HL-60/S4 treated with retinoic acid at 250 ng/mL for 4 days and 3 days (cell line): ENCODE data around the gene MGRN1.

Experiments
- in situ Hi-C: fragments of 300-500 bp; cut with MboI; formaldehyde crosslinking; loops from 2 replicates; pipeline ENCODE4 v1.7.0; 2022; ENCODE audit warnings: low sequenced_read_pairs

MGRN1 gene

DNA sequence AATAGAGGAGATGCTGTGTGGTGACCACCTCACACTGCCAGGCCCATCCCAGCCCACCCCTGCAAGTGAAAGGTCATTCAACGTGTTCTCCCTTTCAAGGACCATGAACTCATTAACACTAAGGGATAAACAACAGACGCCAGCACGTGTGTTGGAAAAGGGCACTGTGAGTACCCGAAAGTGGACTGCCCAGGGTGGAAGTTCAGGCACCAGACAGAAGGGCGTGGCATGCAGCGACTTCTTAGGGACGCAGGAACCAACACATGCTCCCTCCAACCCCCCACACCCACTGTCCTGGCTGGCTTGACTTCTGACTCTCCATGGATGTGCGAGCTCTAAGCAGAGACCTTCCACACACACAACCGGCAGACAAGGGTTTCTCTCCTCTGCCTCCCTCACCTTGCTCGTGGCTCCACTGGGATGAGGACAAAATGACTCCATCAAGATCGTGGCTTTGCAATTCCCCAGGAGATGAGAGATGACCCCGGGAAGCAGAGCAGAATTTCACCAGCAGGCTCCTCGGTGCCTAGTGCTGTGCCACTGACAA lies 20.9 kb upstream of the MGRN1 start:
- in situ Hi-C loops: no loop called here

DNA sequence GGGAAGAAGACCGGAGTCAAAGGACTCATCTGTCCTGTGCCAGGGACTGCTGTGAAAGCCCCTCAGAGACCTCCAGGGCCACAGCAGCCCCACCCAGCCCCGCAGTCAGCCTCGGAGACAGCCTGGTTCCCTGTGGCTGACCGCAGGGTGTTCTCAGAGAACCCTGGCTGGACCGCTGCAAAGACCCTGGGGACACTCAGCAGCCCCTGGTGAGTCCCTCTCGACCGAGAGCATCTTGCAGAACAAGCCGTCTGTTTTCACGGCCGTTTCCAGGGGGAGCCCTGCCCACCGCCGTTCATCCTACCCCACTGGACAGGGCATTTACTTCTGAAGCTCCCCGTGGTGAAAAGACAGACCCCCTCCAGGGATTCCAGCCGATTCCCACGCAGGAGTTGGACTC lies 20.2 kb upstream of the MGRN1 start:
- in situ Hi-C loops: no loop called here

DNA sequence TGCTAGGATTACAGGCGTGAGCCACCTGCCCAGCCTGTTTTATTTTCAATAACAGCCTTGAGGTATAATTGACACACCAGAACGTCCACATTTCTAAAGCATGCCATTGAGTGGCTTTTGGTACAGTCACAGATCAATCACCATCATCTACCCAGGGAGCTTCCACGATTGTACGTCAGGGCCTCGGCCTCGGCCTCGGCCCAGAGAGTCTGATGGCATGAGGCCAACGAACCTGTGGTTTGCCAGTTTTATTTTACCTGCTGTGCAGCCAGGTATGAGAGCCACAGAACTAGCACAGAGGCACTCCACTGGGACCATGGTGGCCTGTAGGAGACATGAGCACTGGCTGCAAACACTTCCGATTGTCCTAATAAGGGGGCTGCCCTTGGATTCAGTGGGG lies 18.3 kb upstream of the MGRN1 start:
- in situ Hi-C loops: no loop called here

DNA sequence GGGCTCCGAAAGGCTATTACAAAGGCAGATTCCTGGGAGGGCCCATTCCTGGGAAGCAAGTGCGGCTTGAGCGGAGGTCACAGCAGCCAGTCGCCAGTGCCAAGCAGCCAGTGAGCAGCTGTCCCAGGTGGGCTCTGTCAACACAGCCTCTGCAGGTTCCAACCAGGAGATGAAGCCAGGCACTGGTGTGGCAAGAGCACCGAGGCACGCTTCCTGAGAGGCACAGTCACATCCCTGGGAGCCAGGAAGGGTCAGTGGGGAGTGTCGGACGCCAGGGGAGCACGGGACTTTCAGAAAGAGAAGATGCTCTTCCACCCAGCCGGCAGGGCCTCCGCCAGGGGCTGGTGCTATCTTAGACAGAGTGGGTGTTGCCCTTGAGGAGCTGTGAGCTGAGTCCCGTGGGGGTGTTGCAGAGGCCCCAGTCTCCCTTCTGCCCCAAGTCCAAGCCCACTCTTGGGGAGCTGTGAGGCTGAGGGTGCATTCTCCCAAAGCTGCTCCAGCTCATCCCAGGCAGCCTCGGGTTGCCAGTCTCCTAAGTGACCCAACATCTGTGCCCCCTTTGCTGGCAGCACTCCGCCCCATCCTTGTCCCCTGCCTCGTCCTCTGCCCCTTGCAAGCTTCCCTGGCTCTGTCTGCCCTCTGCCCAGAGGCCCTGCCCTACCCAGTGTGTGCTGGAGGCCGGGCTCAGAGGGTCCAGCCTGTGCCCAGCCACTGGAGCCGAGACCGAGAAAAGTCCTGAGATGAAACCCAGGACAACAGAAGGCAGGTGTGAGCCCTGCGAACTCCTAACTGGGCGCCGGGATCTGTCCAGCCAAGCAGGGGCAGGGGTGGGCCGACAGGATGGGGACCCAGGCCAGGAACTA lies 16.6 kb upstream of the MGRN1 start:
- in situ Hi-C loops: no loop called here

DNA sequence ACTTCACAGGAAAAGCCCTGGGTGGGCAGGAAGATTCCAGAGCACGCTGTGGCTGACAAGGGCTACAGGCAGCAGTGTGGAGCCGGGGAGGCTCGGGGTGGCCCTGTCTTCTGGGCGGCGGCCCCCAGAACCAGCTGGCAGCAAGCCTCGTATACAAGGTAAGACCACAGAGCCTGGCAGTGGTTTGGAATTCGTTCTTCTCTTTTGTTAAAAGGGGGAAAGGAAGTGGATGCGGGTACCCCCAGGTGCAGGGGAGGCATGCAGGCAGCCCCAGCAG lies 16.0 kb upstream of the MGRN1 start:
- in situ Hi-C loops: no loop called here

DNA sequence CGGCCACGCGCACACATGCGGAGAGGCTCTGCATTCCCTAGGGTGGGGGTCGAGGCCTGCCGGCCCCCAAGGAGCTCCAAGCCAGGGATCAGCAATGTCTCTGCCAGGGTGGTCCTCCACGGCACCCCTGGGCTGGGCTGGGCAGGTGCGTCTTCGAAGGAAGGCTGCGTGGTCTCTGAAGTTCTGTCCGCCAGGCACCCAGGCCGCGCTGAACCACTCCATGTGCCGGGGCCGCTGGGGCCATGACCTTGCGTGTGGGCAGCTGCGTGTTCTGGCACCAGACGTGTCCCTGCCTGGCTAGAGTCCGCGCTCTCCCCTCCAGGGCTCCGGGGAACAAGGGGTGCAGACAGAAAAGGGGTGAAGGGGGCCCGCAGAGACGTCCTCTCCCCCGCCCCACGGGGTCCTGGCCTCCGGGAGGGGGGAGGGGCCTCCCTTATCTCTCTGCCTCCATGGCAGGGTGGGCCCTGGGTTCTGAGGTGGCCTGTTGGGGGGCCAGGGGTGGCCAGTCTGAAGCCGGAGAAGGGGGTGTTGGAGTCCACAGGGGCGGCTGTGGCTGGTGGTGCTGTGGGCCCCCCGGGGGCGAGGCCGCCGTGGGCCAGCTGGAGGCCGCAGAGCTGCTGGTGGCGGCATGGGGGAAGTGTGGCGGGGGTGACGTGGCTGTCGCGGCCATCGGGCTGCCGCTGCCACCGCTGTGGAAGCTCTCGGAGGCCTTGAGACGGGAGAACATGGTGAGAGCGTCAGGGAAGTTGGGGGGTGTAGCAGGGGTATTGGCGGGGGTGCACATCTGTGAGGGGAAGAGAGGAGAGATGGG lies 15.2 kb upstream of the MGRN1 start:
- in situ Hi-C loops: no loop called here

DNA sequence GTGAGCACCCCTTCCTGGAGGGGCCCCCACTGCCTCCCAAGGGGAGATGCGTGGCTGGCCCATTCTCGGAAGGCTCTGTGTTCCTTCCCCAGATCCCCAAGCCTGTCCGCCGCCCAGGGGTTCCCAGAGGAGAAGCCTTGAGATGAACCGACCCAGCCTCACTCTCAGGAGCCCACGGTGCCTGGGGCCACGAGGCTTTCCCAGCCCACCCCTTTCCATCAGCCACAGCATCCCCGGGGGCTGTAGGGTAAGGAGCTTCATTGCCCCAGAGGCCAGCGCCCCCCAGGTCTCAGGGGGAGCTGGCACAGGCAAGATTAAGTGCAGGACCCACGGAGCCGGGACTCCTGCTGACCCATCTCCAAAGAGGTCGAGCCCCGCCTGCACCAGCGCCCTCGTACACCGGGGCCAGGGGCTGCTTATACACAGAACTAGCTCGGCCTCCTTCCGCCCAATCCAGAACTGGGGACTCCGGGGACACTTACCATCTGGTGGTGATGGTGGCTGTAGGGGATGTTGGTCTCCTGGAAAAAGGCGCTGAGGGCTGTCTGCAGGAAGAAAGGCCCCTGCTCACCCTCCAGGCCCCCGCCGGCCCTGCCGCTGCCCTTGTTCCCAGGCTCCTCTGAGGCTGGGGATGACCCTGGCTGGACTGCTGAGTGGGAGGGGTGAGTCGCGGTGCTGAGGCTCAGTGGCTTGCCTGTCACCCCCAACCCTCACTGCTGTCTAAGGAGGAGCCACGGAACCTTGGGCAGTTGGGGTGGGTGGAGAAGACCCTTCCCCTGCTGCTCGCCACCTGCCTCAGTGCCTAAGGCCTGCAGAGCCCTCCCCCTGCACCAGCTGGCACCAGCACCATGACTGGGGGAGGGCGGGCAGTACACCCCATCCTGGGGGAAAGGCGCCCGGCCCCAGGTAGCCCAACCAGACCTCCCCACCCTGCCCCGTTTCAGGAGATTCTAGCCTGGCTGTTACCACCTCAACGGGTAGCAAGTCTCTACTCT lies 14.3 kb upstream of the MGRN1 start:
- in situ Hi-C loops: no loop called here

DNA sequence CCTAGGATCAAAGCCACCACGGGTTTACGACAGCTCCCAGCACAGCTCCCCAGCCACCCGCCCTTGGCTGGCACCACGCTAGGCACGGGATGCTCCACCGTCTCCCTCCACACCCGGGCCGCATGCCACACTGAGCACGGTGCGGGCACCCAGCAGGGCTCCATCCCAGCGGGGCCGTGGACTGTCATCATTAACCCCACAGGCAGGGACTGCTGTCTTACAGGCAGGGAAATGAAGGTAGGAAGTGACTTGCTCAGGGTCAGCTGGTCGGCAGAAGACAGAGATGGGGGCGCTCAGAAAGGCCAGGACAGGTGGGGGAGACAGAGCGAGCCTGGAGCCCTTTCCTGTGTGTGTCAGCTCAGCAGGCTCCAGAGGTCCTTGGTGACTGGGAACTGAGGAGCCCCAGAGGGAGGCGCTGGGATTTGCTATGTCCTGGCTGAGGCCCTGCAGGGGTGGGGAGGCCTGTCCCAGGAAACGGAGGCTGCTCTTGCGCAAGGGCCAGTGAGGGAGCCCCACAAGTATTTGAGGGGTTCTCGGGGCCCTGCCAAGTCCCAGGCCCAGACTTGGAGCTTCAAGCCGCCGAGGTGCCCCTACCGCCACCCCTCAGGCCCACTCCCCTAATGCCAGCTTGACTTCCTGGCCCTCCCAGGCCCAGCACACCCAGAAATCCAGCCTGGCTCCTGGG lies 13.1 kb upstream of the MGRN1 start:
- in situ Hi-C loops: no loop called here

DNA sequence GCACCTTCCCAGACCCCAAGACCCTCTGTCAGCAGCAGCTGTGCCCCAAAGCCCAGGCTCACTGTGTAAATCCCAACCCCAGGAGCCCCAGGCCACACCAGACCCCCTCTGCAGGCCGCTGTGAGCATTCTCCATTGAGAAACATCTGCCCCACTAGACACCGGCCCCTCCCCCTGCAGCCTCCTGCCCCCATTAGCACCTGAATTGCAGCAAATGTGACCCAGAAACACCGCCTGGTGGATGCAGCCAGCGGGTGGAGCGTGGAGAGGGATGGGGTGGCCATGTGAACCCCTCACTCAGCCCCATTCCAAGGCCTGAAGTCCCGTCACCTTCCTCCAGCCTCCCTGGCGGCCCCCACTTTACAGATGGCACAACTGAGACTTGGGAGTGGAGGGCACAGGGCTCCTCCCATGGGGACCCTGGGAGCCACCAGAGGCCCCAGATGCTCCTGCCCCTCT lies 12.1 kb upstream of the MGRN1 start:
- in situ Hi-C loops: no loop called here

DNA sequence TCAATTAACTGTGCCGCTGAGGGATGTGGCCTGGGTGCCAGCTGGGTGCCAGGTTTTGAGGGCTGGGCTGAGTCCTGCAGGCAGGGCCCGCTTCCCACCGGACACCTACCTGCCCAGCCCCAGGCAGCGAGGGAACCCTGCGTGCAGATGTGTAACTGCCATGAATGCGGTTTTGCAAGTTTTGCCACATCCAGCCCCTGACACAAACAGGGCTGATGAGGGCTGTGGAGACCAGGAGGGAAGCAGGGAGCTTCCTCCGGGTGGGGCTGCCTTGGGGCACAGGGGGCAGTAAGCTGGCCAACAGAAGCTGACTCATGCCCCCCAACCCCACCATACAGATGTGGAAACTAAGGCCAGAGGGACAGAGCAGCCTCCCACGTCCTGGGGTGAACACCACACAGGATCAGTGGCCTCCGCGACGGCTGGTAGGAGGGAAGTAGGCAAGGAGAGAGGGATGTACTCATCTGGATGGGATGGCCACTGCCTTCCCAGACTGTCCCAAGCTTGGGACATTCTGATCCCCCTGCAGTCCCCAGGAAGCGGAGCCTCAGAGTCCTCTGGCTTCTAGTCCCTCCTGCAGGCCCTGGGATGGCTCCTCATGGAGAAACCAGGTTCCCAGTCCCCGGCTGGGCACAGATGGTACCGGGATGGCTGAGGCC lies 11.5 kb upstream of the MGRN1 start:
- in situ Hi-C loops: no loop called here

DNA sequence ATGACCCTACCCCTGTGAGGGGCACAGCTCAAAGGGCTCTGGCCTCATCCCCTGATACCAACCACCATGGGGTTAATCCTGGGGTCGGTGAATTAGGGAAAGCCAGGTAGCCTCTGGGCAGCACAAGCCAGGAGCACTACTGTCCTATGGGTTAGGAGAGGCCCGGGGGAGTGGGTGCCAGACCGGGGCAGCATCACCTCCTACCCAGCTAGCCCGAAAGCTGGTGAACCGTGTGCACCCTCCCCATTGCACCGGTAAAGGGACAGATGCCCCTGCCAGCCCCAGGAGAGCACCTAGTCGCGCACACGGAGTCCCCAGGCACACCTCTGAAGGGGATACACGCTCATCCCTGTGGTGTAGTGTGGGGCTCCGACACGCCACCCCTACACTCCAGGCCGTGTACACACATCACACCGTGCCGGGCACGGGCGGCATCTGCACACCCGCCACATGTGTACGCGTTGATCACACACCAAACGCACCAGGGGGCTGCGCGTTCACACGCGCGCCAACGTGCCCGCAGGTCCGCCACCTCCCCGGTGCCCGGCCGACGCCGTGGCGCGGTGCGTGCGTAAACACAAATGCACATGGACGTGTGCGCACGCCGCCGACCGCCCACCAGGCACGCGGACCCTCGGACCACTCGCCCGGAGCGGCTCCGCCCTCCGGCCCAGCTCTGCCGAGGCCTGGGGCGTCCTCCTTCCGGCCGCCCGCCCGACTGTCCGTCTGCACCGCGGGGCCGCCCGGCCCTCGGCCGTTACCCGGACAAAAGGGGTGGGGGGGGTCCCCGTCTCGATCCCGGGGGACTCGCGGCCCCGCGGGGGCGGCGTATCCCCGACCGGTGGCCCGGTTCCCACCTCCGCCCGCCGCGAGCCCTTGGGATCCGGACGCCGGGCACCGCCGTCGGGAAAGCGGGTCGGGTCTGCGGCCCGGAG lies 10.7 kb upstream of the MGRN1 start:
- in situ Hi-C loops: no loop called here

DNA sequence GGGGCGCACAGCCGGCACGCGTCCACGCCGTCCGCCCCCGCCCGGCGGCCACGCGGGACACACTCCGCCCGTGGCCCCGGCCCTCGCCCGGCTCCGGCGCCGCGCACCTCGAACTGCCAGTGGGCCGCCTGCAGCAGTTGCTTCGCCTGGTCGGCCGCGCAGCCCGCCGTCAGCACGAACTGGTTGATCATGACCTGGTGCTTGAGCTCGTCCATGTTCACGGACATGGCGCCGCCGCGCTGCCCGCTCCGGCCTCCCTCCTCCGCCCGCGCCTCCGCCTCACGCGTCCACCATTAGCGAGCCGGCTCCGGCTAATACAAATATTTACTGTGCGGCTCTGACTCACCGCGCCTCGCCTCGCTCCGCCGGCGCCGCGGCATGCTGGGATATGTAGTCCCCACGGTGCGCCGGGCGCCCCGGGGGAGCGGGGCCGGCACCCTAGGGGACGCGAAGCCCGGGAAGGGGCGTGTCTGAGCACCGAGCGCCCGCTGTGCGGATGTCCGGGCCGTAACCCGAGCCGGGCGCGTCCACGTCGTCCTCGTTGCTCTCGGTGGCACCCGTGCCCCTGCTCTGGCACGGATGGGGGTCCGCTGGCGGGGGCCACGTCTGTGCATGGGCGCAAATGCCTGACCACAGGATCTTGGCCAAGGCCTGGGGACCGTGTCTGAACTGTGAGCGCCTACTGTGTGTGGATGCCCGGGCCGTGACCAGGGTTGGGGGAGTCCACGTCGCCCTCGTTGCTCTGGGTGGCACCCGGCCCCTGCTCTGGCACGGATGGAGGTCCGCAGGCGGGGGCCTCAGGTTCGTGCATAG lies 9.8 kb upstream of the MGRN1 start, which contains the start of gene UBALD1:
UBALD1 (minus strand) TSS at position 318 of the 813 bp plus-strand sequence; CDS start at position 227, 91 bp downstream.
- in situ Hi-C loops: no loop called here

DNA sequence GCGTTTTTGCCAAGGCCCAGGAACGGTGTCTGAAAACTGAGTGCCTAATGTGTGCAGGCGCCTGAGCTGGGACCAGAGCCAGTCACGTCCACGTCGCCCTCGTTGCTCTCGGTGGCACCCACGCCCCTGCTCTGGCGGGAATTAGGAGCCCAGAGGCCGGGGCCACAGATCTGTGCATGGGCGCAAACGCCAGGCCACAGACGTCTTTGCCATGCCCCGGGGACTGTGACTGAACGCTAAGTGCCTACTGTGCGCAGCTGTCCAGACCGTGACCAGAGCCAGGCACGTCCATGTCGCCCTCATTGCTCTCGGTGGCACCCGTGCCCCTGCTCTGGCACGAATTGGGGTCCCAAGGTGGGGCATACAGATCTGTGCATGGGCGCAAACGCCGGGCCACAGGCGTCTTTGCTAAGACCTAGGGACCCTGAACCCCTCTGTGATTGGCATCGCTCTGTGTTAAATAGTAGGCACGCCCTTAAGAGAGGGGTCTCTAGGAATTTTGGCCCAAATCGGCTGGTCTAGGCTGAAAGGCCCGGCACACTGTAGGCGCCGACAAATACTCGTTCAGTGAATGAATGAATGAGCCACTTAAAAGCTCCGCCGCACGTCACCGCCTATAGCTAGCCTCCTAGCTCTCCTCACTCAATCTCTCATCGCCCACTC lies 9.1 kb upstream of the MGRN1 start:
- in situ Hi-C loops: no loop called here

DNA sequence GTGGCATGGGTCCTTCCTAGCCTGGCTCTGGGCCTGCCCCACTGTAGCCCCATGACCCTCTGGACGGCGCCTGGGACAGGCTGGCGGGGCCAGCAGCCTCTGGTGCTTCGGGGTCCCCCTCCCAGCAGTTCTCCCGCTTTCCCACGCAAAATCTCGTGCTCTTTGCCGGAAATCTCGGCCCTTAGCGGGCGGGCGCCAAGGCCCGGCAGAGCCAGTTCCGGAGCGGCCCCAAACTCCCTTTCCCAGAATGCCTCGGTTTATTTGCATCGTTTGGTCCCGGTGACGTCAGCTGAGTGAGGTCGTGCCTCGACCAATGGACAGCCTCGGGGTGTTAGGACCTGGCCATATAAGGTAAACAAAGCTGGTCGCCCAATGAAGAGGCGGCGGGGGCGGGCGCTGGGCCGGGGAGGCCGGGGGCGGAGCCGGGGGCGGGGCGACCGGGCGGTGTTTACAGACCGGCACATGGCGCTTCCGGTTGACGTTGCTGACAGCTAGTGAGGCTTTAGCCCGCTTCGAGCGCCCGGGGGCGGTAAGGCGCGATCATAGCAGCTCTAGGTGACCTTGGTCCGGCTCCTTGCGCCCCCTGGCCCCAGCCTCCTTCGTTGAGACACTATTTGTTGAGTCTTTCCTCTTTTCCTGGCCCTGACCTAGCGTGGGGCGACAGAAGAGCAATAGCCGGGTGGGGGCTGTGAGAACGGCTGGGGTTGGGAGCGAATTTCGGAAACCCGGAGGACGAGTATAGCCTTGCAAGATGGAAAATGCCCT lies 8.4 kb upstream of the MGRN1 start:
- in situ Hi-C loops: no loop called here

DNA sequence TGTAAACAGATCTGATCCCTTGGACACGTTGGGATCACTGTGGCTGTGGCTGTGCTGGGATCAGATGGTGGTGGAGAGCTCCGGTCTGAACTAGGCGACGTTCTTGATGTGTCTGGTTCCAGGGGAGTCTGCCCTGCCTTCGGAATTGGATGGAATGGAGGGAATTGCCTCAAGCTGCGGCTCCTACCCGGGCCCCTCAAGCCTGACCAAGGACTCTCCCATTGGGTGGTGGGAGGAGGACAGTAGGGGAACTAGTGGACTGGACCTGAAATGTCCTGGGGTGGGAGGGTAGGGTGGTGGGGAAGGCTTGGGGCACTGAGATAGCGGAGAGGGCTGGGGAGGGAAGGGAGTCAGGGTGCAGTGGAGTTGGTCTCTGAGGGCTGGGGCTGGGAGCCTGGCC lies 6.7 kb upstream of the MGRN1 start:
- in situ Hi-C loops: no loop called here

DNA sequence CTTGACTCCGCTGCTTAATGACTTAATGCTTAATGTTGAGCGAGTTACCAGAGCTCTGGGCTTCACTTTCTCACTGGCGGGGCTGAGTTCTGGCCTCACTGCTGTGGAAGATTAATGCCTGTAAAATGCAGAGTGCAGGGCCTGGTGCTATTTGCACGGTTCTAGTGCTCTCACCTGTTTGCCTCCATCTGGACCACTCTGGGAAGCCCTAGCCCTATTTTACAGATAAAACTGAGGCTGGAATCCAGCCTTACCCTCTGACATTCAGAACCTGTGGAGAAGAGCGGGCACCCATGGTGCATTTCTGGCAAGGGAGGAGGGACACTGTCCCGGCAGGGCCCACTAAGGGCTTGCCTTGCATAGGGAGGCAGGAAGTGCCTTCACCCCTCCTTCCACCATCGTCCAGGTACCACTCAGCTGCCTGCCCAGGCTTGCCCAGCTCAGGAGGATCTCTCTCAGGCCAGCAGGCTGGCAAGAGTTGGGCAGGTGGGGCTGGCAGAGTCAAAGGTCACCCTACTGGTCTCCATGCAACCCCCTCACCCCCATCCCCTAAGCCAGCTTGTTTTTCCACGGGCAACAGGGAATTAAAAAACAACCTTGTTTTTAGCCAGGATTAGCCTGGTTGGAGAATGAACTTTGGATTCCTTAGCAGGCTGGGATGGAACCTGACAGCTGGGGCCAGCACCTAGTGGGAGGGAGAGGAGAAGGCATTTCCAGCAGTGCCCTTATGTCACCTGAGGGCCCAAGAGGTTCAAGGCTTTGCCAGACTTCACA lies 5.8 kb upstream of the MGRN1 start:
- in situ Hi-C loops: no loop called here
